NCI-H1436 treated with DMSO at 0.1 percent for 48 hours (cell line): ENCODE measurements around the gene TMEM135.

ENCODE experiments used
- DNase-seq: peaks from one replicate; lab custom pipeline; 2025; lab: John Stamatoyannopoulos, UW

Gene TMEM135

GRCh38 chr11:87194985-87195820 is 157.5 kb downstream of the TMEM135 start:
- DNase-seq = no peak

- no peak for DNase-seq
These were observed 160.6 kb downstream of the TMEM135 start for GRCh38 chr11:87198266-87198881.

GRCh38 chr11:87201376-87201775 is 163.6 kb downstream of the TMEM135 start:
- DNase-seq = no peak

GRCh38 chr11:87203907-87204602 is 166.3 kb downstream of the TMEM135 start:
- no peak for DNase-seq

GRCh38 chr11:87212891-87213290 is 175.2 kb downstream of the TMEM135 start:
- DNase-seq = no peak

- no peak for DNase-seq
These were observed 175.7 kb downstream of the TMEM135 start for GRCh38 chr11:87213444-87213843.

GRCh38 chr11:87215236-87215635 is 177.5 kb downstream of the TMEM135 start:
- no peak for DNase-seq

- no peak for DNase-seq
These were observed 181.5 kb downstream of the TMEM135 start for GRCh38 chr11:87219266-87219665.

GRCh38 chr11:87223816-87224215 is 186.1 kb downstream of the TMEM135 start:
- no peak for DNase-seq

- DNase-seq = no peak
These were observed 186.8 kb downstream of the TMEM135 start for GRCh38 chr11:87224486-87224885.

GRCh38 chr11:87228820-87229219 is 191.1 kb downstream of the TMEM135 start:
- DNase-seq = no peak

GRCh38 chr11:87230995-87231394 is 193.3 kb downstream of the TMEM135 start:
- no peak for DNase-seq

- no peak for DNase-seq
These were observed 194.6 kb downstream of the TMEM135 start for GRCh38 chr11:87232320-87232719.

- no peak for DNase-seq
These were observed 197.6 kb downstream of the TMEM135 start for GRCh38 chr11:87235366-87235765.

- no peak for DNase-seq
These were observed 198.6 kb downstream of the TMEM135 start for GRCh38 chr11:87236368-87236767.

GRCh38 chr11:87239001-87239400 is 201.3 kb downstream of the TMEM135 start:
- no peak for DNase-seq

GRCh38 chr11:87239531-87239930 is 201.8 kb downstream of the TMEM135 start:
- no peak for DNase-seq

GRCh38 chr11:87251560-87251959 is 213.8 kb downstream of the TMEM135 start:
- no peak for DNase-seq

- DNase-seq = no peak
These were observed 215.1 kb downstream of the TMEM135 start for GRCh38 chr11:87252869-87253268.

GRCh38 chr11:87254562-87254961 is 216.8 kb downstream of the TMEM135 start:
- no peak for DNase-seq

- DNase-seq = no peak
These were observed 217.9 kb downstream of the TMEM135 start for GRCh38 chr11:87255589-87255988.

GRCh38 chr11:87256694-87257340 is 219.1 kb downstream of the TMEM135 start:
- no peak for DNase-seq
